ENCODE results near the gene AGRP. TPM values are rescaled to one million over a fixed set of nuclear protein-coding genes. Genes with fewer than 3 reads are reported as not detected.

The AGRP gene
- total RNA-seq, 1 experiment from 2014 or later, result not detected

DNA sequence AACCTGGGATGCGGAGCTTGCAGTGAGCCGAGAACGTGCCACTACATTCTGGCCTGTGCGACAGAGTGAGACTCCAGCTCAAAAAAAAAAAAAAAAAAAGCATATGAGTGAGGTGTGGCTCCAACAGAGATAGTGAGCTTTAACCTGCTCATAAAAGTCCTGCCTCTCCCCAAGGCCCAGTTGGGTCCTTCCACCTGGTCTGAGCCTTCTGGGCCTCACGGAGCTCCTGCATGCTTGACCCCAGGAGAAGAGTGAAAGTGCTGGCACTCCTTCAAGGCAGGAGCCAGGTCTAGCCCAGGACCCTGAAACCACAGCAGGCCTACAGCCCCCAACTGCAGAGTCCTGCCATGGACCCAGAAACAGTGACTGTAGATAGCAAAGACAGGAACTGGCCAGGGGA, 34.8 kb downstream of the AGRP start:
- H3K36me3 Mint-ChIP-seq (ENCODE audit: insufficient read depth in 1 of 3, low read depth in 3 of 3), result peaks cover 4 to 27% (median 11%) of the 10 kb centered on the region in 3 experiments
- WGBS (ENCODE audit: extremely low coverage, insufficient read length, low lambda C conversion rate), result no CpG with 5 or more reads among the region's 5 CpGs

More for the DNA sequence above, 34.8 kb downstream of the AGRP start:
- Histone ChIP-seq H3K79me2 (ENCODE audit: insufficient read depth, low read length) (no peaks in the 10 kb centered on the region), H3K4me2 (ENCODE audit: insufficient read depth, insufficient read length, low read length) (no peak overlapping the region), H3T11ph (ENCODE audit: low read length) (no peak overlapping the region), H3K79me1 (ENCODE audit: insufficient read depth, low read depth, low read length, poor library complexity, severe bottlenecking) (no peaks in the 10 kb centered on the region), H2BK12ac (ENCODE audit: insufficient read length, low read depth, low read length) (no peak overlapping the region), H3K4ac (ENCODE audit: low read depth, low read length) (no peak overlapping the region), H3K56ac (ENCODE audit: insufficient read length, low read depth, low read length) (no peak overlapping the region), H3K27ac (ENCODE audit: insufficient read length, low read depth, low read length) (no peak overlapping the region), H3K18ac (ENCODE audit: insufficient read length, low read depth, low read length) (no peak overlapping the region), H2BK15ac (ENCODE audit: low read depth, low read length) (no peak overlapping the region), H2AFZ (ENCODE audit: low read length) (no peak overlapping the region), H2BK120ac (ENCODE audit: low read depth, low read length, poor library complexity, severe bottlenecking) (no peak overlapping the region), H2BK20ac (ENCODE audit: low read depth, low read length, poor library complexity, severe bottlenecking) (no peak overlapping the region), H4K5ac (ENCODE audit: insufficient read length, low read depth, low read length) (no peak overlapping the region), H4K8ac (replicated peaks; ENCODE audit: insufficient read length, low read depth, low read length) (no peak overlapping the region), H4K91ac (ENCODE audit: insufficient read length, low read depth, low read length) (no peak overlapping the region), H2BK5ac (ENCODE audit: insufficient read length, low read length) (no peak overlapping the region), H3K9ac (ENCODE audit: extremely low read depth, insufficient read length, low read length) (no peak overlapping the region), H3K27me3 (ENCODE audit: insufficient read depth, low read length) (no peaks in the 10 kb centered on the region), H3K9me3 (ENCODE audit: control insufficient read depth, low read depth, low read length) (no peaks in the 10 kb centered on the region), H2AK5ac (ENCODE audit: insufficient read length, low read length) (no peak overlapping the region), H3K23me2 (ENCODE audit: insufficient read length, low read depth, low read length, poor library complexity, severe bottlenecking) (no peaks in the 10 kb centered on the region), H3K23ac (ENCODE audit: insufficient read length, low read depth, low read length) (no peak overlapping the region), H3K14ac (ENCODE audit: insufficient read depth, low read length) (no peak overlapping the region), H4K20me1 (ENCODE audit: control insufficient read depth, insufficient read depth, insufficient read length) (no peaks in the 10 kb centered on the region), H3K4me1 (ENCODE audit: insufficient read depth, low read length) (no peaks in the 10 kb centered on the region)
- no peaks in the 10 kb centered on the region for H3K27me3 Mint-ChIP-seq (ENCODE audit: low read depth)
- peaks cover 10 to 11% of the 10 kb centered on the region in 2 experiments for H3K4me1 Mint-ChIP-seq
- TF ChIP-seq CTCF (conservative IDR thresholded peaks at IDR 0.05), result no peak
- H3K27ac Mint-ChIP-seq, result no peak overlapping the region
- DNase-seq, result no peak
- no peak overlapping the region for H3K4me3 Mint-ChIP-seq
- no peaks in the 10 kb centered on the region for H3K9me3 Mint-ChIP-seq
